Iris pigment epithelial cell (primary cell): ENCODE measurements around the gene ASB13.

Experiments
- DNase-seq: peaks from one replicate; pipeline ENCODE4 v3.0.0-alpha.2; 2011; ENCODE audit warnings: low read depth

ASB13 gene

GRCh38 chr10:5666008-5666840 lies at the start of gene ASB13:
Gene ASB13, minus strand, starts transcription at chr10:5666595. Its CDS starts 44 bp downstream, at chr10:5666551.
- DNase-seq, result peak; percentile 22

- no peak for DNase-seq
Observed at GRCh38 chr10:5711642-5712041, 45.2 kb upstream of the ASB13 start.

GRCh38 chr10:5710859-5711258 lies 44.5 kb upstream of the ASB13 start:
- DNase-seq, result peak; percentile 9

GRCh38 chr10:5709865-5710264 lies 43.5 kb upstream of the ASB13 start:
- no peak for DNase-seq

GRCh38 chr10:5708356-5708755 lies 42.0 kb upstream of the ASB13 start:
- DNase-seq, result no peak

GRCh38 chr10:5698062-5698461 lies 31.7 kb upstream of the ASB13 start:
- DNase-seq, result no peak

GRCh38 chr10:5697342-5697741 lies 30.9 kb upstream of the ASB13 start:
- DNase-seq, result no peak

- DNase-seq, result no peak
Observed at GRCh38 chr10:5694573-5694972, 28.2 kb upstream of the ASB13 start.

- peak; percentile 61 for DNase-seq
Observed at GRCh38 chr10:5692461-5693358, 26.3 kb upstream of the ASB13 start.

GRCh38 chr10:5691786-5692185 lies 25.4 kb upstream of the ASB13 start:
- DNase-seq, result no peak

- no peak for DNase-seq
Observed at GRCh38 chr10:5688587-5688986, 22.2 kb upstream of the ASB13 start.

GRCh38 chr10:5685764-5686240 lies 19.4 kb upstream of the ASB13 start:
- peak; percentile 15 for DNase-seq

GRCh38 chr10:5684971-5685763 lies 18.8 kb upstream of the ASB13 start:
- peak; percentile 86 for DNase-seq

GRCh38 chr10:5684318-5684970 lies 18.0 kb upstream of the ASB13 start, which contains the start of gene TASOR2:
Gene TASOR2, plus strand, starts transcription at chr10:5684838. Its CDS starts 35,805 bp downstream, at chr10:5720643.
- peak; percentile 97 for DNase-seq

GRCh38 chr10:5683065-5683464 lies 16.7 kb upstream of the ASB13 start:
- DNase-seq, result no peak

GRCh38 chr10:5681930-5682329 lies 15.5 kb upstream of the ASB13 start:
- DNase-seq, result no peak

- DNase-seq, result no peak
Observed at GRCh38 chr10:5679606-5680005, 13.2 kb upstream of the ASB13 start.

GRCh38 chr10:5679037-5679435 lies 12.6 kb upstream of the ASB13 start:
- DNase-seq, result no peak

- DNase-seq, result no peak
Observed at GRCh38 chr10:5678397-5679036, 12.1 kb upstream of the ASB13 start.

- no peak for DNase-seq
Observed at GRCh38 chr10:5670662-5671375, 4.4 kb upstream of the ASB13 start.
